GM19438 (cell line): ENCODE data around the gene TMEM126B.
"Not testable (repeated sequence)": the region's sequence is repeated elsewhere in the genome, so short reads cannot be mapped to it uniquely, and the experiment has no call there.

Experiments used
- ATAC-seq: cut with Tn5 transposase; IDR thresholded peaks from one replicate; pipeline ENCODE4 v1.9.1; 2021; ENCODE audit warnings: low read depth; ENCODE audit not compliant: unreplicated experiment

The TMEM126B gene

DNA sequence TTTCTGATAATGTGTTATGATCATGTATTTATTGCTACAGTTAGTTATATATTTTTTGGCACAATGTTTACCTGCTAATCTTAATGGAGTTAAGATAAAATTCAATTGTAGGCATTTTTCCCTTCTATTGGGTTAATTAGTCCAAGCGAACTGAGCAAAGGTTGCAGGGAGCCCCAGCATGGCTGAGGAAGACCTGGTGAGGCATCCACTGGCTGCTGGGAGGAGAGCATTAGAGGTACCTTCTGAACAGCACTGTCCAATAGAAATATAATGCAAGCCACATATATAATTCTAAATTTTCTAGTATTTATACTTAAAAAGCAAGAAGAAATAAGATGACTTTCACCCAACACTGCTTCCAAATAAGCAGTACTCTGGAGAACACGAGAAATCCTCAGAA lies 18.7 kb downstream of the TMEM126B start:
- no peak for ATAC-seq

DNA sequence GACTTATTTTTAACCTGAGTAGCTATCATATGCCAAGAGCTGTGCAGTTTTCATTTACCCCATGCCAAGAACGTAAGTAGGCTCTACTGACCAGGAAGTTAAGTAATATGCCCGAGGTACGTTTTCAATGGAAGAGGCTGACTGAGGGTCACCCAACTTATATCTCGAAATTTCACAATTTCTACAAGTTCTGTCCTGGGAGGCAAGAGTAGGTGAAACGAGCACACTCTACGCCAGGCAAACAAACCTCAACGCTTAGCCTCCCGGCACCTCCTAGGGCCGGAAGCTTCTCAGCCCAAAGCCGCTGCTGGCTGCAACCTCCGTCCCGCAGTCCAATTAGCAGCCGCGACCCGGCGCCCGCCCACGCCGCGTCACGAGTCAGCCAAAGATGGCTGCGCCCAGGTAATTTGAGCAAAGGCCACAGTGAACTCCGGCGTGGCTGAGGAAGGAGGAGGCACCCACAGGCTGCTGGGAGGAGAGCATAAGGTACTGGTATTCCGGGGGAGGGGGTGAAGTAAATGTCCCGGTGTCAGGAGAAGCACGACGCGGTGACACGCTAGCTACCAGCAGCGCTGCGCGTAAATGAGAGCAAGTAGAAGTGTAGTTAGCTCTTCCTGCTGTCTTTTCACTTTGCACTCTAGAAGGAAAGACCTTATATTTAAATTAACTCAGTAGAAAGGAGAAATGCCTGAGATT lies 19.4 kb downstream of the TMEM126B start, which contains the start of gene TMEM126A:
TSS of gene TMEM126A (plus strand) at position 364 of the 696 bp plus-strand sequence. CDS start 2,289 bp downstream, outside the sequence.
- ATAC-seq = peak; percentile 99

GRCh38 chr11:85651118-85651517 lies 22.7 kb downstream of the TMEM126B start:
- no peak for ATAC-seq

DNA sequence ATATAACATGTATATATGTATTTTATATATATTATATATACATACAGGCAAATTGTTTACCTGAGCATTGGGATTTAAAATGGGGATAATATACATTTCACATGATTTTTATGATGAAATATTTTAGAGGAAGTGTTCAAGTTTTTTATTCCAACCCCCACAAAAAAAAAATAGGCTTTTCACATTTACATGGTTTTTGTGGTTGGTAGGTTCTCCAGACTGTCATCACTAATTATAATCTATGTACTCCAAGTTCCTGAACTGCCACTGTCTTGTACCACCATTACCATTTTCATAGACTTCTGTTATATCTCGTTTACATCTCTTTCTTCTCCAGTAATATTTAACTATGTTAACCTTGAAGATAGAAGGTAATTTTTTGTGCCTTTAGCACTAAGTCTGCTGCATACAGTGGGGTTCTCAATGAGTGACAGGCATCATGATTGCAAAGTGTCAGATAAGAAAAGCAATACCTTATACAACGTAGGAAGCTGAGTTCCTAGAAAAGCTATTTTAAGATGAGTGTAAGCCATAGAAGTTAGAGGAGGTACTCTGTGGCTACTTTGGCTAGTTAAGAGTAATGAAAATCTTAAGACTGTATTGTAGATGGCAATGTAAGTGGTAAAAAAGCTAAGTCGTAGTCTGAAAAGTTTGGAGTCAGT lies 24.5 kb downstream of the TMEM126B start:
- no peak for ATAC-seq

- ATAC-seq = not testable (repeated sequence)
These were observed 25.9 kb downstream of the TMEM126B start for GRCh38 chr11:85654343-85654742.

- no peak for ATAC-seq
These were observed 28.4 kb downstream of the TMEM126B start for GRCh38 chr11:85656777-85657176.

DNA sequence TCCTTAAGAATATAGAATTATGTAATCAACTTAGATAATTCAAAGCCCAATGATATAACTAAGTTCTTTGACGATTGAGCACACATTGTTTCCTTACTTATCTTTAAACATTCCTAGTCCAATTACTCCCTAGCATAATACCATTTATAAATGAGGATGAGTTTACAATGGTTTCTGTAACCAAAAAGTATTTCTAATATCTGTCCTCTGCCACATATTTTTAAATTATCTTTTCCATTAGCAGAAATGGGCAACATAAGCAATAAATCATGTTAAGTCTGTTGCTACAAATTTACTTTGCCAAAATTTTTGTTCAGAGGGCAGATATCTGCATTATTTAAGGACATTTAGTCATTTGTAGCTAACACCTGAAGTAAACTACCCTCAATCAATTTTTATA lies 29.8 kb downstream of the TMEM126B start:
- no peak for ATAC-seq

GRCh38 chr11:85661972-85662664 lies 33.7 kb downstream of the TMEM126B start:
- no peak for ATAC-seq

DNA sequence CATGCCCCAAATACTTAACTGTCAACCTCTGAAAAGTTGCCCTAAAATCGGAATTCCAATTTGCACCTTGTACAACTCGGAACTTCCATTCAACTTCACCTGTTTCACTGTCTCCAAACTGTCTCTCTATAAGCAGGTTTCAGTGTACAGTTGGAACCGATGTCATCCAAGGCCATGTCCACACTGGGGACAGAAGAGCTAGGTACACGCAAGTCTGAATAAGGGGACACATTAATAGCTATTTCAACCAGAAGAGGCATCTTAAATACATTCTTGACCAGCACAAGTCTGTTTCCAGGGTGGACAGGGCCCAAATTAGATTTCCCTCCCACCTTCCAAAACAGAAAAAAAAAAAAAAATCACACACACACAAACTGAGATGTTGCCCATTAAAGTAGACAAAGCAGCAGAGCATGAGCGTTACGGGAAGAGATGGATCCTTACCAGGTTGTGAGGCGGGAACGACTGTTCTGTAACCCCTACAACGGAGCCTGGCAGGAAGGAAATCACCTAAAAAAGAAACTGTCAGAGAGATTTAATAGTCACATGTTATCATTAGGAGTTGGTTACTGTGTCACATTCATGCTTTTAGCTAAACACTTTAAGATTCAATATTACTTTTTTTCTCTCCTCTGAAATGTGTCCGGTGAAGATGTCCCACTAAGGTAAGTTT lies 34.8 kb downstream of the TMEM126B start:
- ATAC-seq = no peak

DNA sequence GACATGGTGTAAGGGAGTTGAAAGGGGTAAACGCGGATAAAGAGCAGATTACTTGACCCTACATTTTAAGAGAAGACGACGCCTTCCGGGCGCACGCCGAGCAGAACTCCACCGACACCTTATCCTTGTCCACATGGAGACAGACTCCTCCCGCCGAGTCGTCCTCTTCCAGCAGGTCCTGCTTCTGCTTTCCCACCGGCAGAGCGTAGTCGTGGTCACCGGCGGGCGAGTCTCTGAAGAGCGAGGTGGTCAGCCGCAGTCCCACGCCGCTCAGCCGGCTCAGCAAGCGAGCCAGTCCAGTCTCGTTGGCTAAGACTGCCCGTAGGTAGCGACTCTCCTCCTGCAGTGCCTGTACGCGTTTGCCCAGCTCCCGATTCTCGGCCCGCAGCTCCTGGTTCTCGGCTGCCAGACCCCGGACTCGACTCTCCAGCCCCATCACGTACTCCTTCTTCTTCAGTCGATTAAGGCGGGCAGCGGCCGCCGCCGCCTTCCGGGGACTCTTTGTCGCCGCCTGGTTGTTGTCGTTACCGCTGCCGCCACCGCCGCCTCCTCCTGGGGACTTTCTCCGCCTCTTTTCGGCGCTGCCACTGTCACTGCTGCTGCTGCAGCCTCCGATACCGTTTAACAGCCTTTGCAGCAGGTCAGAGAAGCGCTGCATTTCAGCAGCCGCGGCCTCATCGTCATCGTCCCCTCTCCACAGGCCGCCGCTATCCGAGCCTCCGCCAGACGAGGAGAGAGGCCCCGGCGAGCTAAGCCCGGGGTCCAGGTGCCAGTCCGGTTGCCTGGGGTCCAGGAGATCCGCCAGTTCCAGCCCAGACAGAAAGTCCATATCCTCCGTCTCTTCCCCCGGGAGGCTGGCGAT lies 35.6 kb downstream of the TMEM126B start:
- ATAC-seq = peak; percentile 65

DNA sequence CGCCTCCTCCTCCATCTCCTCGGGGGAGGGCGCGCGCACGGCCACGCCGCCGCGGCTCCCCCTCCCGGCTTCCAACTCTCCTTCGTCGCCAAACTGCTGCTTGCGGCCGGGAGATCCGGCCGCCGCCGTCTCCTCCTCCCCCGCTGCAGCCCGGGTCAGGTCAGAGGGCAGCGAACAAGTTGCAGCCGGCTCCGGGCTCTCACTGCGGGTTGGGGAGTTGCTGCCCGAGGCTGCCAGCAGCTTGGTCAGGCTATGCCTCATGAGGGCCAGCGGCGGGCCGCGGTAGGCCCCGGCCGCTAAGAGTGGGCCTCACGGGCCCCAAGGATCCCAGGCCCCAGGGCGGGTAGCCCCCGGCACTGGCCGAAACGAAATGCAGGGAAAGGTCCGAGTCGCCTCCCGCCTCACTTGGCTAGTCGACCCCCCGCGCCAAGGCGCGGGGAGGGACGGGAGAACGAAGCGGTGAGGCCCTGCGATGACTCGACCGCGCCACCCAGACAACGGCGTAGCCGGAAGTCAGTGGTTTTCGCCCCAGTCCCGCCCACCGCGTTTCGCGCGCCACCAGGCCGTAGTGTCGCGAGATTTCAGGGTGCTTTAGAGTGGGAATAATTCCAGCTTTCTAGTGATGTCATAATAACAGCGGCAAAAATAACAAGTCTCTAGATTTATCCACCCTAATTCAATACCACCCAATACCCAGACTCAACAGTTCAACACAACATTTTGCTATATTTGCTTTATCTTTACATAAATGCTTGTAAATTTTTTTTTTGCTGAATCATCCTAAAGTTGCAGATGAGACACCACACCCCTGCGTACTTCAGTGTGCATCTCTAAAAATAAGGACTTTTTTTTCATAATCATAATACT lies 36.5 kb downstream of the TMEM126B start, which contains the start of gene CREBZF:
TSS of gene CREBZF (minus strand) at position 515 of the 867 bp plus-strand sequence. CDS start at position 261, 254 bp downstream.
- ATAC-seq = peak; percentile 84

- no peak for ATAC-seq
These were observed 37.3 kb downstream of the TMEM126B start for GRCh38 chr11:85665733-85666132.

GRCh38 chr11:85666687-85667086 lies 38.3 kb downstream of the TMEM126B start:
- ATAC-seq = no peak

DNA sequence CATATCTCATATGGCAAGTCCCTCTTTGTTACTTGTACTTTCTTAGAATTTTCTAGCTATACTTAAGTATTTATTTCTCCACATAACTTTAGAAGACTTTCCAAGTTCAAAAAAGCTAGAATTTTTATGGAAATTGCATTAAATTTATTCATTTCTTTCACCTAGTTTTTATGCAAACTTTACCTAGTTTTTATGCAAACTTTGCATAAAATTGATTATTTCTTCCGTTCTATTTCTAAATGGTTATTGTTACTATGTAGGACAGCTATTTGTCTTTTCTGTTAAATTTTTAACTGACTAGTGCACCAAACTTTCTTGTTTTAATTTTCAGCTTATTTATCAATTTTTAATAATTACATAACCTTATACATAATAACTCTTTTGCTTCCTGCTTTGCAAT lies 39.8 kb downstream of the TMEM126B start:
- ATAC-seq = no peak

DNA sequence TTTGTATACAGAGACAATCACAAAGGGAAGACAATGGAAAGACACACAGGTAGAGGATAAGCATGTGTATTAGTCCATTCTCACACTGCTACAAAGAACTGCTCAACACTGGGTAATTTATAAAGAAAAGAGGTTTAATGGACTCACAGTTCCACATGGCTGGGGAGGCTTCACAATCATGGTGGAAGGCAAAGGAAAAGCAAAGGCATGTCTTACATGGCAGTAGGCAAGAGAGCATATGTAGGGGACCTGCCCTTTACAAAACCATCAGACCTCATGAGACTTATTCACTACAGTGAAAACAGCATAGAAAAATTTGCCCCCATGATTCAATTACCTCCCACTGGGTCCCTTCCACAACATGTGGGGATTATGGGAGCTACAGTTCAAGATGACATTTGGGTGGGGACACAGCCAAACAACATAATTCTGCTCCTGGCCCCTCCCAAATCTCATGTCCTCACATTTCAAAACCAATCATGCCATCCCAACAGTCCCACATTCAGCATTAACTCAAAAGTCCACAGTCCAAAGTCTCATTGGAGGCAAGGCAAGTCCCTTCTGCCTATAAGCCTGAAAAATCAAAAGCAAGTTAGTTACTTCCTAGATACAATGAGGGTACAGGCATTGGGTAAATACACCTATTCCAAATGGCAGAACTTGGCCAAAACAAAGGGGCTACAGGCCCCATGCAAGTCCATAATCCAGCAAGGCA lies 42.7 kb downstream of the TMEM126B start:
- ATAC-seq = not testable (repeated sequence)

GRCh38 chr11:85672105-85672902 lies 43.9 kb downstream of the TMEM126B start:
- no peak for ATAC-seq

- ATAC-seq = no peak
These were observed 45.0 kb downstream of the TMEM126B start for GRCh38 chr11:85673393-85673792.

DNA sequence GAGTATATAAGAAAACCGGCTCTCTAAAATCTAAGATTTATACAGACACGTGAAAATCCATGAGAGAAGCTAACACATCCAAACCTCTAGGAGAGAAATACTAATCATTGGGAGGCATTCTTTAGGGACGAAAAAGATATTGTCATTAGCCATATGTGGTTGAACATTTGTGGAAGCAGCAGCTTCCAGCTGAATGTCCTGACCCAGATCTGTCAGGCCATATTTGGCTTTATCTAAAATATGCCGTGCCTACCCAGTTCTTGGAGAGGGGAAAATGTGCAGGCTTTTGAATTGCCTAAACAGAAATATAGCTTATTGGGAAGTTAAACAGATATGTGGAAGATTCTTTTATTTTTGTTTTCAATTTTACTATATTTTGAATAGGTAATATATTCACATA lies 51.2 kb downstream of the TMEM126B start:
- ATAC-seq = no peak
